OCI-LY3 (cell line): ENCODE data around the gene FTCD.

Source experiments
- H2AFZ ChIP-seq: fragments of 200-600, 300-600 bp; shearing (Covaris generic); 2 replicates; pipeline ENCODE4 v1.6.0; 2014; ENCODE audit warnings: antibody characterized with exemption, low read depth, low read length
- H3K27ac ChIP-seq: fragments of 200-600, 300-600 bp; sonication (generic); 2 replicates; pipeline ENCODE4 v1.5.1; 2014; ENCODE audit warnings: mild to moderate bottlenecking, low read length, moderate library complexity, mixed read lengths
- H3K27me3 ChIP-seq: fragments of 200-600, 300-600 bp; sonication (generic); 2 replicates; pipeline ENCODE4 v1.6.1; 2014; ENCODE audit warnings: low read depth, low read length, mixed read lengths
- H3K36me3 ChIP-seq: fragments of 200-600, 300-600 bp; sonication (generic); replicated peaks from 2 replicates; pipeline ENCODE3; 2014; ENCODE audit warnings: low read depth, low read length, mixed read lengths
- H3K4me1 ChIP-seq: fragments of 300-600, 200-600 bp; sonication (generic); 2 replicates; pipeline ENCODE4 v1.6.1; 2014; ENCODE audit warnings: low read length, mixed read lengths
- H3K4me2 ChIP-seq: fragments of 200-600, 300-600 bp; sonication (generic); 2 replicates; pipeline ENCODE4 v1.6.1; 2014; ENCODE audit warnings: low read length, mixed read lengths
- H3K4me3 ChIP-seq: fragments of 300-600, 200-600 bp; sonication (generic); 2 replicates; pipeline ENCODE4 v1.5.1; 2014; ENCODE audit warnings: antibody characterized with exemption, mild to moderate bottlenecking, low read length, moderate library complexity
- H3K79me2 ChIP-seq: fragments of 300-600, 200-600 bp; shearing (Covaris generic); 2 replicates; pipeline ENCODE4 v1.6.1; 2014; ENCODE audit warnings: mild to moderate bottlenecking, low read length, mixed read lengths
- H3K9ac ChIP-seq: fragments of 300-600, 200-600 bp; shearing (Covaris generic); 2 replicates; pipeline ENCODE4 v1.6.0; 2014; ENCODE audit warnings: mild to moderate bottlenecking, low read length, moderate library complexity
- H3K9me3 ChIP-seq: fragments of 200-600, 300-600 bp; shearing (Covaris generic); 2 replicates; pipeline ENCODE4 v1.6.1; 2014; ENCODE audit warnings: low read length, mixed read lengths; ENCODE audit not compliant: insufficient read depth
- H4K20me1 ChIP-seq: fragments of 200-600, 300-600 bp; sonication (generic); 2 replicates; pipeline ENCODE4 v1.6.1; 2016; ENCODE audit warnings: low read length, mixed read lengths; ENCODE audit not compliant: insufficient read depth
- CTCF ChIP-seq: fragments of 200-600, 300-600 bp; sonication (generic); IDR thresholded peaks from 2 replicates; pipeline ENCODE4 v1.5.1; 2014; ENCODE audit warnings: antibody characterized with exemption, low read length, low read depth
- EZH2phosphoT487 ChIP-seq: fragments of 200-600 bp; shearing (Covaris generic); IDR thresholded peaks from 2 replicates; pipeline ENCODE4 v1.6.1; 2018; ENCODE audit warnings: antibody characterized with exemption, mixed run types, low read depth

FTCD gene

GRCh38 chr21:46137908-46138307, 17.5 kb downstream of the FTCD start:
- H3K4me3 ChIP-seq, result no peak overlapping the region
- H3K9me3 ChIP-seq, result no peaks in the 10 kb centered on the region
- no peaks in the 10 kb centered on the region for H3K79me2 ChIP-seq
- no peak for TF ChIP-seq EZH2phosphoT487
- TF ChIP-seq CTCF, result no peak
- no peak overlapping the region for H2AFZ ChIP-seq
- H4K20me1 ChIP-seq, result no peaks in the 10 kb centered on the region
- H3K4me2 ChIP-seq, result no peak overlapping the region
- no peak overlapping the region for H3K27ac ChIP-seq
- H3K4me1 ChIP-seq, result no peaks in the 10 kb centered on the region
- H3K27me3 ChIP-seq, result no peaks in the 10 kb centered on the region
- no peak overlapping the region for H3K9ac ChIP-seq
- no peaks in the 10 kb centered on the region for H3K36me3 ChIP-seq

- Histone ChIP-seq H3K9me3 (no peaks in the 10 kb centered on the region), H4K20me1 (no peaks in the 10 kb centered on the region), H3K36me3 (no peaks in the 10 kb centered on the region), H3K27ac (no peak overlapping the region), H3K79me2 (no peaks in the 10 kb centered on the region), H3K4me2 (no peak overlapping the region), H3K27me3 (no peaks in the 10 kb centered on the region), H3K4me1 (no peaks in the 10 kb centered on the region), H2AFZ (no peak overlapping the region), H3K4me3 (no peak overlapping the region), H3K9ac (no peak overlapping the region)
- TF ChIP-seq EZH2phosphoT487 (no peak), CTCF (no peak)
These were observed 18.5 kb downstream of the FTCD start for GRCh38 chr21:46136739-46137349.

- H3K4me1 ChIP-seq, result no peaks in the 10 kb centered on the region
- no peak overlapping the region for H3K27ac ChIP-seq
- H3K9ac ChIP-seq, result no peak overlapping the region
- no peak overlapping the region for H3K4me2 ChIP-seq
- H3K27me3 ChIP-seq, result no peaks in the 10 kb centered on the region
- H3K79me2 ChIP-seq, result no peaks in the 10 kb centered on the region
- no peak overlapping the region for H2AFZ ChIP-seq
- H3K9me3 ChIP-seq, result no peaks in the 10 kb centered on the region
- H4K20me1 ChIP-seq, result no peaks in the 10 kb centered on the region
- no peak overlapping the region for H3K4me3 ChIP-seq
- no peaks in the 10 kb centered on the region for H3K36me3 ChIP-seq
- TF ChIP-seq EZH2phosphoT487 (no peak), CTCF (no peak)
These were observed 19.5 kb downstream of the FTCD start for GRCh38 chr21:46135782-46136395.

GRCh38 chr21:46131838-46132651, 23.3 kb downstream of the FTCD start:
- H3K4me1 ChIP-seq, result no peaks in the 10 kb centered on the region
- H3K27me3 ChIP-seq, result no peaks in the 10 kb centered on the region
- H3K79me2 ChIP-seq, result no peaks in the 10 kb centered on the region
- no peak overlapping the region for H3K4me3 ChIP-seq
- no peak overlapping the region for H3K4me2 ChIP-seq
- H3K36me3 ChIP-seq, result no peaks in the 10 kb centered on the region
- H3K9ac ChIP-seq, result no peak overlapping the region
- no peak for TF ChIP-seq CTCF
- TF ChIP-seq EZH2phosphoT487, result no peak
- H3K9me3 ChIP-seq, result no peaks in the 10 kb centered on the region
- no peak overlapping the region for H2AFZ ChIP-seq
- no peaks in the 10 kb centered on the region for H4K20me1 ChIP-seq
- no peak overlapping the region for H3K27ac ChIP-seq
